ENCODE data around the gene EIF3L.

DNA sequence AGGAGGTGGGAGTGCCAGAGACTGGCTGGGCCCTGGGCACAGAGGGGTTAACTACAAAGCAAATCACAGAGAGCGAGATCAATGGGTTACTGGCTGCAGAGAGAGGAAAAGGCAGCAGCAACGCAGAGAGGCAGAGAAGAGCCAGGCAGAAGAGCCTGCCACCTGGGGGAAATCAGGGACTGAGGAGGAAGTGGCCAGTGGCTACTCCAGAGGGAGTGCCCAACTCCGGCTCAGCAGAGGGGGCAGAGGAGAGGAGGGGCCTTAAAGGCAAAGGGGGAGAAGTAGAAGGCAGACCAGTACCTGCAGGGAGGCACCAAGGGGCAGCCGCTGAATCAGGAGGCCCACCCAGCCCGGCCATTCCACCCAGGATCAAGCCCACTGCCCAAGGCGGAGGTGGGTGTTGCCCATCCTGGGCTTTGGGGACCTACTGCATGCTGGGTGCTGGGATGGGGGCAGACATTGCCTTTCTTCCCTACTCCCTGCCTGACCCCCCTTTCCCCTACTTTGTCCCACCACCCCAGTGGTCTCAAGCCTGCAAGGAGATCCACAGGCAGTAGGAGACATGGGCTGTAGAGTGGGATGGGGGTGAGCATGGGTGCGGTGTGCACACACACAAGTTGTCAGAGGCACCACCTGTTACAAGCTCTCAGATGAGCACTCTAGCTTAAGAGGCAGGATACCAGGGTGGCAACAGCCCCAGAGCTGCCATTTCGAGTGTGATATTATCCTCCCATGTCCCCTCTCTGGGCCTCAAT is 27.0 kb upstream of the EIF3L start:
- TF ChIP-seq GATA2 (IDR thresholded peaks at IDR 0.05; ENCODE audit: low read depth, low read length) (no peak), GATA3 (IDR thresholded peaks at IDR 0.05; ENCODE audit: low read depth, low read length) (no peak)

Measured in SH-SY5Y (cell line).